Activated naive CD8-positive, alpha-beta T cell treated with anti-CD3 and anti-CD28 coated beads, Interleukin-2, amount 50 U/mL, for 16 hours (primary cell): Measurements from ENCODE around the gene RSPRY1.
"Not testable (repeated sequence)": the region's sequence is repeated elsewhere in the genome, so short reads cannot be mapped to it uniquely, and the experiment has no call there.

Experiments used
- DNase-seq: peaks from one replicate; pipeline ENCODE4 v3.0.0-alpha.2; 2020; ENCODE audit warnings: low read depth, low spot score

Gene RSPRY1

DNA sequence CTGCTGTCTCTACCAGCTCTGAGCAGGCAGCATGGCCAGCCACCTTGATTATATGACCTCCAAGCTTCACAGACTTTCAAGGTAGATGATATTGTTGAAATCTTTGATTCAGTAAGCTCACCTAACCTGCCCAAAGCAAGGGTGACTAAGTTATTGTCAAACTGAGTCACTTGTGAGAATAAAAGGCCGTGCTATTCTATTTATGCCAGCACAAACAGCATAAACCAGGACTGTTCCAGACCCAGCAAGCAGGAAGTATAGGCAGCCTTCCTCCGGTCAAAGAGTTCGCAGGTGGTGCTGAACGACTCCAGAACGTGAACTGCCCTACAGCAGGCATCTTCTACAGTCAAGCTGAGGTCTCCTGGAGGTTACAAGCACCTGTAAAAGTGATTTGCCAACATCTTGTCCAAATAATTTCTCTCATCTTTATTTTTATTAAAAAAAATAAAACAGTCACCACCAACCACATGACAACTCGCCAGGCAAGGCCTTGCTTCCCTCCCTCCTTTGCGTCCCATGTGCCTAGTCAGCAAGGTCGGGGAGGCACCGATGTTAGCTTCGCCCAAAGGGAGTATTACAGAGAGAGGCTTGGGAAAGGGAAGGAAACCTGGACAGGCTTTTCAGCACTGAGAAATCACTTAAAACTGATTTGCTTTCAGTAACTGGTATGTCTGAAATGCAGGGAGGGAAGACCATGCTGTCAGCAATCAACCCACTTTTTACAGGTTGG is 69.7 kb downstream of the RSPRY1 start:
- no peak for DNase-seq

DNA sequence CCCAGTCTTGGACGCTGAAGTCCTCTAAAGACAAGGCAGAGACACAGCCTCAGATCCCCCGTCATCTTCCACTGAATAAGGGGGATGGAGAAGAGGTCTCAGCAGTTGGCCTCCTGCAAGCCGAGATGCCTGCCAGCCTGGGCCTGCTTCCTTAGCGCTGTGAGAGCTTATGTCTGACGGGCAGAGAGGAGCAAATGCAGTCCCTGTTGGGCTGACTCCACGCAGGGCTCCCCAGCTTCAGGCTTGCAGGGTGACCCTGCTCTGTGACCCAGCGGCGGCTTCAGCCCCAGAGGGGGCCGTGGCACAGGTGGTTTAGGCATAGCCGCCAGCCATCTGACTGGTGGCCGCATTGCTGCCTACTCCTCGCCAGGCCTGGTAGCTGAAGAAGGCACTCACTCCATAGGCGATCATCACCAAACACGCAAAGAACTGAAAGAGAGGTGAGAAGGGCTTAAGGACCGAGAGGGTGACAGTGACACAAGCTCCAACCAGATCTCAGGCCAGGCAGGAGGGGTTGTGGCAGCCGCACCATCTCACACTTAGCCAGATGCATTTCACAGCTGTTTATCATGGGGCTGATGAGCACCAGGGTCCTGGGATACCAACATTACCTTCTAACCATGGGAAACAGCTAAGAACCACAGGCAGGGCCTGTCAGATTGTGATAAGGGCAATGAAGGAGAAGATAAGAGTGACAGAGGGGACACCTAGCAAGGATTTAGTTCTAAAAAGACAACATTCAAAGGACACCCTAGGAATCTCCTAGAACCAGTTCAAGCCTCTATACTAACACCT is 70.7 kb downstream of the RSPRY1 start:
- no peak for DNase-seq

DNA sequence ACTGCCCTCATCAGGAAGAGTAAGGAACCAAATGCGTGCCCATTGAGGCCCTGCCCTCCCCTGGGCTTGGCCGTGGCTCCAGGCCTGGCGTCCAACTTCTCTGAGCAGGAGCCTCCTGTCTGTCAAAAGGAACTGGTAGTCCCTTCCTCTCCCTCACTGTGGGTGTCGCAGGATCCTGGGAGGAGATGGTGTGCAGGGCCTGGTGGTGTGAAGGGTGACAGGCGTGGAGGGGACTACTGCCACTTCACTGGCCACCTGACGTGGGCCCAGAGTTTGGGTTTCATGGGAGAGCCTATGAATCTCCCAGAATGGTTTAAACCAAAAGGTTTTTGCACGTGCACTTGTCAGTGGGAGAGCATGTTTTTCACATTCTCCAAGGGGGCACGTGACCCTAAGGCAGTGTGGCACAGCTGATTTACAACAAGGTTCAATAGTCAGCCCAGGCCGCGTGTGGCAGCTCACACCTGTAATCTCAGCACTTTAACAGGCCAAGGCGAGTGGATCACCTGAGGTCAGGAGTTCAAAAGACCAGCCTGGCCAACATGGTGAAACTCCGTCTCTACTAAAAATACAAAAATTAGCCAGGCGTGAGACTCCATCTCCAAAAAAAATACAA is 71.4 kb downstream of the RSPRY1 start:
- DNase-seq, result no peak

DNA sequence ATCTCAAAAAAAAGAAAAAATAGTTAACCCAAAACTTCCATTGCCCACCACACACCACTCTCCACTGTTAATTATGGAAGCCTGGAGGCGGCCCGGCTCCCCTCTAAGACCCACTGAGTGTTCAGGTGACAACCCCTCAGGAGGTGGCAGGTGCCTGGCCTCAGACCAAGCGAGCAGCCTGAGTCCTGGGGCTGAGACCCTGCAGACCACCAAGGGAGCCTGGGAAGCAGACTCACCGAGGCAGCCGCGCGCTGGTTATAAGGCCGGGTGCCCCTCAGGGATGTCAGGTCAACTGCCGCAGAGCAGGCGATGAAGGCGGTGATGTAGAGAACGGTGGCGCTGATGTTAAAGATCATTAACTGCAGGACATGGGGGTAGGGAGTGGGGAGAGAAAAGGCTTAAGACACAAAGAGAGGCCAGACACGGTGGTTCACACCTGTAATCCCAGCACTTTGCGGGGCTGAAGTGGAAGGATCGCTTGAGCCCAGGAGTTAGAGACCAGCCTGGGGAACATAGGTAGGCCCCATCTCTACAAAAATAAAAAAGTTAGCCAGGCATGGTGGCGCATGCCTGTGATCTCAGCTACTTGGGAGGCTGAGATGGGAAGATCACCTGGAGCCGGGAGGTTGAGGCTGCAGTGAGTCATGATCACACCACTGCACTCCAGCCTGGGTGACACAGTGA is 72.2 kb downstream of the RSPRY1 start:
- no peak for DNase-seq

DNA sequence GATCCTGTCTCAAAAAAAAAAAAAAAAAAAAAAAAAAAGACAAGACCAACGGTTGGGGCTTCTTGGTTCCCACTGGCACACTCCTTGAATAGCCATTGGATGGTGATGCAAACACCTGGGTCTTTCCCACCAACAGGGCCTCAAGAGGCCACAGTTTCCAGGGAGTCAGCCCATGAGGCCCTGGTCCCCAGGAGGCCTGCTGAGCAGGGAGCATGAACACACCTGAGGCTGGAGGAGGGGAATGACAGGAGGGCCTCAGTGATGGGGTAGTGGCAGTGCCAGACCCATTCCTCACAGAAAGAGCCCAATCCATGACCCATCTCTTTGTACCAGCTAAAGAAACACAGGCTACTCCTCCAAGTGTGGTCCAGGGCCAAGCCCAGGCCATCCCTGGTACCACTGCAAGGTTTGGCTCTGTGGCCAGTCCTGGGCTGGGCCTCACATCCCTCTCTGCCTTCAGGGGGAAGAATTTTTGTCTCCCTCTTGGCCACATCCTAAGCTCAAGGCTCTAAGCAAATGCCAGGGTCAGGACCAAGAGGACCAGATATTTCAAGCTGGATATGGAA is 72.9 kb downstream of the RSPRY1 start:
- DNase-seq, result no peak

DNA sequence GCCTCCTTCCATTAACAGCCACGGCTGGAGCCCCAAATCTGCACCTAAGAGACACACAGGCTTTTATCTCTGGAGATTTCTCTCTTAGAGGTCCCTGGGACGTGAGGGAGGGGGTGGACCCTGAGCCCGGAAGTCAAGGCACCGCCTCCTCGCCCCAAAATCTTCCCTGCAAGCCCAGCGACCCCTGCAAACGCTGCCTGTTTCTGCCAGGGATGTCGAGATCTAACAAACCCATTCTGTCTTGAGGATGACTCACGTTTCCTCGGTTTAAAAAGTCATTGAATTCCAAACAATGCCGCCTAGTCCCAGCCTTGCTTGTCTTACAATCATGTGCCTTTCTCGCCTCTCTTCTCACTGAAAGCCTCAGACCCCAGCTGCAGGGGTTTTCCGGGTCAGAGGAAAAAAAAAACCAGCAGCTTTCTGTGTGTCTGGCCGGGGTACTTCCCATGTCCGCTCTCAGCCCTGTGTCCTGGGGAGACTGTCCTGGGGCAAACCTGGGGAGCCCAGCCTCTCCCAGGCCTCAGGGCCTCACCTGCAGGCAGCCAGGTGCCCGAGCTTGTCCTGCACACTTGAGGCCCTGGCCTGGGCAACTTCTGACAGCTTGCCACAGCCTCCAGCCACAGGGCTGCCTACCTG is 74.3 kb downstream of the RSPRY1 start:
- DNase-seq, result no peak

DNA sequence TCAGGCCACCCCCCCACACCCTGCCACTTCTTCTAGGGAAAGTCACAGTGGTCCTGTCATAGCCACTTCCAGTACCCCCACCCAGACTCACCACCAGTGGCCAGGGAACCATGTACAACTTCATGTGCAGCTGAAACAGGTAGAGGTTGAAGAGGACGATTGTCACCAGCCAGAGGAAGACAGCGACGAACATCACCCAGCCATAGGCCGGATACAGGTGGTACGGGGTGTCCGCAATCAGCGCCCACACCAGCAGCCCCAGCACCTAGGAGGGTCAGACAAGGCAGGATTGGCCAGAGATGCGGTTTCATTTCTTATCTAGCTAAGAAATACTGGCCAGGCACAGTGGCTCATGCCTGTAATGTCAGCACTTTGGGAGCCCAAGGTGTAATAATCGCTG is 75.7 kb downstream of the RSPRY1 start:
- DNase-seq, result no peak

DNA sequence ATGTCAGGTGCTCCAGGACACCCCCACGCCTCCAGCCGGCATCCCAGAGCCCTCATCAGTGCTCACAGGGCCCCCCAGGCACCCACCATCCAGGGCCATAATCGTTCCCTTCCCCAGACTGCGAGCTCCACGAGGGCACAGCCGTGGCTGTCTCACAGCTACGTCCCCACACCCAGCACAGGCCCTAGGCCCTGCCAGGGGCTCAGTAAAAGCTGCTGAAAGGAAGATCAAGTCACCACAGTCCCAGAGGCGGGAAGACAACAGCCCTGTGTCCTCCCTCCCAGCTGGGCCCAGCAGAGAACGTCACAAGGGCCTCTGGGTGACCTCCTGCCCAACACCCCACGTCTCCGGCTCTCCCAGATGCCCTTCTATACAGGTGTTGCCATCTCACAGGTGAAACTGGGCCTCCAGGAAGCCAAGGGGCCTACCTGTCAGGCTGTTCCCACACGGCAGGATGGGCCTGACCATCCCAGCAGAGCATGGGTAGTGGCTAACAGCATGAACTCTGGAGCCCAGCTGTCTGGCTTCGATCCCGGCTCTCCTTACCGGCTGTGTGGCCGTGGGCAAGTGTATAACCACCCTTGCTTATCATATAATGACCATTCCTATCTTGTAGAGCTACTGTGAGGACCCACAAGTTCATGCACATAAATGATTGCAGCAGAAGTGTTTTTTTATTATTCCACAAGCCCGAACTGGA is 76.9 kb downstream of the RSPRY1 start:
- no peak for DNase-seq

DNA sequence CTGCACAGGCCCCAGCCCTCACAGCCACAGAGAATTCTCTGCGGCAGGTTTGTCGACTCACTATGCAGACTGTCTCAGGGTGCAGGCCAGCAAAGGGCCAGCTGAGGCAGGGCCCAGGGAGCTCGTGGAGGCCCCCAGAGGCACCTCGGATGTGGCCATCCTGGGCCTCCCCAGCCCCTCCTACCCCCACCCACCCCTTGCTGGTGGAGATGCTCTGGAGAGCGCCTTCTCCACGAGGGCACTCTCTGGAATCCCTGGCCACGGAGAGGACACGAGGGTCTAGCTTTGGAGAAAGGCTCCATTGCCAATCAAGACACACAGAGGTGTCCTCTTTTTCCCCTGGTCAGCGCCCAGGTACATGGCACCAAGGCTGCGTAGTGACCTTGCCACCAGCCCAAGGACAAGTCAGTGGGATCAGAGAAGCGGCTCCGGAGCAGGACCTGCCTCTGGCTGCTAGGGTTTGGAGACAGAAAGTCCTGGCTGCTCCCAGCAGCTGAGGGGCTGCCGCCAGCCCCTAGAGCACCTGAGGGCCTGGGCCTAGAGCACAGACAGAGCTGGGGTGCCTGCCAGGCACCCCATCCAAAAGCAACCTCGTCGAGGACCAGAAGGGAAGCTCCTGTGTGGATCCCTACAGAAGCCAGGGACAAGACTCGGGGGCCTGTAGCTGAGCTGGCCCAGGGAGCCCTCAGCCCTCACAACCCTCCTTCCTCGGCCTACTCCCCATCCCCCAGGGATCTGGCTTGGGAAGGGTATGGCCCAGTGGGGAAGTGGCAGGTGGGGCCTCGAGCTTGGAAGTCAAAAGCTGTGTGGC is 77.6 kb downstream of the RSPRY1 start:
- no peak for DNase-seq

DNA sequence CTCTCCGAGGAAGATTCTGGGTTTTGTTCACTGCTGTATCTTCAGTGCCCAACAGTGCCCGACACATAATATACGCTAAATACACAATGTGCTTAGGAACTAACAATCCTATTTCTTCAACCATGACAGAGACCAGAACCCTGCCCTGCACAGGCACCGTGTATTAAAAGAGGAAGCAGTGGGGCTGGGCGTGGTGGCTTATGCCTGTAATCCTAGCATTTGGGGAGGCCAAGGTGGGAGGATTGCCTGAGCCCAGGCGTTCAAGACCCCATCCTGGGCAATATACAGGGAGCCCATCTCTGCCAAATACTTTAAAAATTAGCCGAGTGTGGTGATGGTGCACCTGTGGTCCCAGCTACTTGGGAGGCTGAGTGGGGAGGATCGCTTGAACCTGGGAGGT is 78.3 kb downstream of the RSPRY1 start:
- DNase-seq, result no peak

DNA sequence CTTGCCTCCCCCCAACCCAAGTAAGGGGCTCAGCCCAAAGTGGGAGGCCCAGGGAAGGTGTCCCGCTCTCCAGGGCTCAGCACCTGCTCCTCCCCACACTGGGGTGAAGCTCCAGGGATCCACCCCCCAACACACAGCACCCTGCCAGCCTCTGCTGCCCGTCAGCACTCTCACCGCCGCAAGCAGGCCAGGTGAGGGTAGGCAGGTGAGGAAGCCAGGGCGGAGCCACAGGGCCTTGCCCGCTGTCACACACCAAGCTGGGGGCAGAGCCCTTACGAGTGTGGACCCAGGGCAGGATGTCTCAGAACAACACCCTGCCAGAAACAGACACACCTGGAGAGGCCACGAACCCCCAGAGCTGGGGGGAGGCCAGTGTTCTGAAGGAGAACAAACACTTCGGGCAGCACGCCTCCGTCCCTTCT is 78.8 kb downstream of the RSPRY1 start:
- no peak for DNase-seq

DNA sequence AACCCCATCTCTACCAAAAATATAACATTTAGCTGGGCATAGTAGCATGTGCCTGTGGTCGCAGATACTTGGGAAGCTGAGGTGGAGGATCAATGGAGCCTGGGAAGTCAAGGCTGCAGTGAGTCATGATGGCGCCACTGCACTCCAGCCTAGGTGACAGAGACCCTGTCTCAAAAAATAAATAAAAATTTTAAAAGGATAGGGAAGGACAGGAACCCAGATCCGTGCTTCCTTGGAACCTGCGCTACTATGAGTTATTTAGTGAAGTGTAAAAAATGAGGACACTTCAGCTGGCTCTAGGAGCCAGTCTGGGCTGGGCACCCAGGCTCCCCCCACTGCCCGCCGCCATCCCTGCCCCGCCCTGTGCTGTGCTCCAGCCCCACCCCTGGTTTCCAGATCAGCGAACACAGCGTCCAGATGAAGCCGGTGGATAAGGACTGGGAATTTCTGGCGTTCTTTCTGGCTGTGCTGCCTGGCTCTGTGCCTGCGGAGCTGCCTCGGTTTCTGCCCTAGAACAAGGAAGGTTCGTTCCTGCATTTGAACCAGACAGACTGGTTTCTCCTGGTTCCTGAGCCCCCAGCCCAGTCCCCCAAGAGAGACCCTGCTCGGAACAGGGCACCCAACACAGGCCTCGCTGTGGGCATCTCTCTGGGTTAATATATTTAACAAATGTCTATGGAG is 79.9 kb downstream of the RSPRY1 start:
- DNase-seq, result no peak

DNA sequence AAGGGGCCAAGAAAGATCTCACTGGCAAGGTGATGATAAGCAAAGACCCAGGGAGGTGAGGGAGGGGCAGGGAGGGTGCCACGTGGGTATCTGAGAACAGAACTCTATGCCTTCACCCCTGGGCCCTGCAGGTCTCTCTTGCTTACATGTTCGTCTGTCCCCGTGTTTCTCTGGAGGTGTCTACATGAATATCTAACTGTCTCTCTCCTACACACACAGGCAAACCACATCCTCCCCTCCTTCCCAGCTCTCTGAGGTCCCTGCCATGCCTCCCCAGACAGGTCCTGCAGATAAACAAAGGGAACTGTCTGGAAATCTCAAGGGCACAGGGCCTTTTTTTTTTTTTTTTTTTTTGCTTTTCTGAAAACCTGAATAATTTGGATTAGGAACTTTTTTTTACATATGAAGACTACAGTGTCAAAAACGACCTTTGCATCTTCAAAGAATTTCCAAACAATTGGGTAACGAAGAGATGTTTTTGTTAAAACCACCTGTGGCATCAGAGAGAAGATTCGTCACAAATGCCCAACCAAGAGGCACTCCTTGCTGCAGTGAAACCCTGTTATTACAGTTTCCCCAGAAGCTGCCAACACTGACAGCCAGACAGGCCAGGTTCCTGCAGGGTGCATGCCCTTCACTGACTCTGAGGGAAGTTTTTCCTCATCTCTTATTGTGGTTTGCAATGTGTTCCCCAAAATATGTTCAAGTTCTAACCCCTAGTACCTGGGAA is 80.6 kb downstream of the RSPRY1 start:
- DNase-seq, result no peak

DNA sequence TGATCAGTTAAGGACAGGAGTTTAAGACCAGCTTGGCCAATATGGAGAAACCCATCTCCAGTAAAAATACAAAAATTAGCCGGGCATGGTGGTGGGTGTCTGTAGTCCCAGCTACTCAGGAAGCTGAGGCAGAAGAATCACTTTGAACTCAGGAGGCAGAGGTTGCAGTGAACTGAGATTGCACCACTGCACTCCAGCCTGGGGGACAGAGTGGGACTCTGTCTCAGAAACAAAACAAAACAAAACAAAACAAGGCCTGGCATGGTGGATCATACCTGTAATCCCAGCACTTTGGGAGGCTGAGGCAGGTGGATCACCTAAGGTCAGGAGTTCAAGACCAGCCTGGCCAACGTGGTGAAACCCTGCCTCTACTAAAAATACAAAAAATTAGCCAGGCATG is 81.2 kb downstream of the RSPRY1 start:
- not testable (repeated sequence) for DNase-seq

DNA sequence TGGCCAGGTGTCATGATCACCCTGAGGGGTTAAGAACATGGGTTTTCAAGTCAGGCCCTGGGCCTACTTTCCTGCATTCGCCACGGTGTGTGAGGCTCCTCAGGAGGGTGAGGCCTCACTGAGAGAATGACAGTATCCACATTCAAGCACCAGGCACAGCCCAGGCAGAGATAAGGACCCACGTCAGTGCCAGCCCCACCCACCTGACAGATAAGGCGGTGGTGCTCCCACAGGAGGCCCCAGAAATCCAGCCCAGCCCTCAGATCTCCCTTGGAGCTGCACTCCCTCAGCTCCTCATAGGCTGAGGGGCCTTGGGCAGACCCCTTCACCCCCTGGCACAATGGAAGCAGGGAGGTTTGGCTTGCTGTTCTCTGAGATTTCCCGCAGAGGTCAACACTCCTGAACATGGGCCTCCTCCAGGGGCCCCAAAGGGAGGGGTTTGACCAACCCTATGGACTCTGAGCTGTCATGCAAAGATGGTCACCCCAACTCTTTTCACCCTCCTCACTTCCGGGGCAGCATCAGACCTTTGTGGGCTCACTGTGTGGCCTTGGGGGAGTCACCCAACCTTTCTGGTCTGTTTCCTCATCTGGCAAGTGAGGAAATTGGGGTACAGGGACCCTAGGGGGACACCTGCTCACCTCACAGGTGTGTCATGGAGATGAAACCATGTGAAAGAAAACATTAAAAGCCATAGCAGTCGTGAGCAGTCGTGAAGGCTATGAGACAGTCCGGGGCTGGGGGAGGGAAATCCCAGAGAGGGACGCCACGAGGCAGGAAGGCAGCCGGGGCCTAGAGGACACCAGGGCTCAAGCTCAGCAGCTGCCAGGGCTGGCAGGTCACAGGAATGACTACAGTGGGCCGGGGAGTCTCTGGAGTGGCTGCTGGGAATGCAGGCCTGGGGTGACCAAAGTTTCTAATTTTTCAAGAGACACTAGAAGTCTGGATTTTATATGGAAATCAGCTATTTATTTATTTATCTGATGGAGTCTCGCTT is 83.0 kb downstream of the RSPRY1 start:
- no peak for DNase-seq

DNA sequence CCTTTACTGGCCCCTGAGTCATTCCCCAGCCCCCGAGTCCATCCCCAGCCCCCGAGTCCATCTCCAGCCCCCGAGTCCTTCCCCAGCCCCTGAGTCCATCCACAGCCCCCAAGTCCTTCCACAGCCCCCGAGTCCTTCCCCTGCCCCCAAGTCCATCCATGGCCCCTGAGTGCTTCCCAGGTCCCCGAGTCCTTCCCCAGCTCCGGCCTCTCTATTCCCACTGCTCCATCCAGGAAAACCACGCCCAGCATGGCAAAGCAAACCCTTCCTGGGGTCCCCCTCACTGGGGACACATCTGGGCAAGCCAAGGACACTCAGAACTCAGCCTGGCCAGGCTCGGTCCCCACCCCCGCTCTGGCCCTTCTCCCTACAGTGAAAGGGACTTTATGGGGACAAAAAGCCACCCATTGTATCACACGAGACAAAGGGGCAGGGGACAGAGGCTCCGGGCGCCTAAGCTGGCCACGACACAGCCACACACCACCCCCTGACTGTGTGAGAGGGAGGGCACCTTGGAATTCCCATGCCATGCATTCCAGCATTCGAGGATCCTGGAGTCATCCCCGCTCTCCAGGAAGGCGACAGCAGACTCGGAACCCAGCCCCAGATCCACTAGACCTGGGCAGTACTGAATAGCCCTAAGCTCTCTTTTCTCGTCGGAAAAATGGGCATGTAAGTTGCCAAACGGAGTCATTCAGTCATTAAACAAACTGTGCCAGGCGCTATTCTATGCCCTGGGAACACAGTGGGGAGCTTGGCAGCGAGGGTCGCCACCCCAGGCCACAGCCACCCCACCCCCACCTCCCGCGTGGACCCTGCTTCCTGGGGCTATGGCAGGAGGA is 84.3 kb downstream of the RSPRY1 start:
- DNase-seq, result no peak

DNA sequence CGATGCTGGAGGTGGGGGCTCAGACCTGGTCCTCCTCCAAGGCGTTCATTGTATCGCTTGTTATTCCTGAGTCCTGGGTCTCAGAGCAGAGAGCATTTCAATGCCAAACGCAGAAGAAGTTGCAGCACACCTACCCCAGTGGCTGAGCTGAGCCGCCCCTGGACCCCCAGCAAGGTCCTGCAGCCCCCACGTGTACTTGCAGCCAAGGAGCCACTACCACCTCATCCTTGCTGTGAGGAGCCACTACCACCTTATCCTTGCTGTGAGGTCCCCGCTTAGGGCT is 84.9 kb downstream of the RSPRY1 start:
- no peak for DNase-seq
